Astrocyte (in vitro differentiated cells and primary cell): ENCODE results near the gene OLFML3.

Source experiments
- EZH2 ChIP-seq: IDR thresholded peaks from 2 replicates; pipeline ENCODE4 v1.6.1; 2012; ENCODE audit warnings: mild to moderate bottlenecking, low read length, inconsistent platforms; ENCODE audit not compliant: insufficient read depth
- TF ChIP-seq, protein P1 (sequence below): IDR thresholded peaks from 2 replicates; pipeline ENCODE4 v1.5.1; 2011; ENCODE audit warnings: low read depth, mild to moderate bottlenecking, inconsistent platforms, low read length, moderate library complexity; ENCODE audit not compliant: insufficient read depth

GRCh38 chr1:114009393-114009792, 30.1 kb downstream of the OLFML3 start:
- TF ChIP-seq, protein P1, sequence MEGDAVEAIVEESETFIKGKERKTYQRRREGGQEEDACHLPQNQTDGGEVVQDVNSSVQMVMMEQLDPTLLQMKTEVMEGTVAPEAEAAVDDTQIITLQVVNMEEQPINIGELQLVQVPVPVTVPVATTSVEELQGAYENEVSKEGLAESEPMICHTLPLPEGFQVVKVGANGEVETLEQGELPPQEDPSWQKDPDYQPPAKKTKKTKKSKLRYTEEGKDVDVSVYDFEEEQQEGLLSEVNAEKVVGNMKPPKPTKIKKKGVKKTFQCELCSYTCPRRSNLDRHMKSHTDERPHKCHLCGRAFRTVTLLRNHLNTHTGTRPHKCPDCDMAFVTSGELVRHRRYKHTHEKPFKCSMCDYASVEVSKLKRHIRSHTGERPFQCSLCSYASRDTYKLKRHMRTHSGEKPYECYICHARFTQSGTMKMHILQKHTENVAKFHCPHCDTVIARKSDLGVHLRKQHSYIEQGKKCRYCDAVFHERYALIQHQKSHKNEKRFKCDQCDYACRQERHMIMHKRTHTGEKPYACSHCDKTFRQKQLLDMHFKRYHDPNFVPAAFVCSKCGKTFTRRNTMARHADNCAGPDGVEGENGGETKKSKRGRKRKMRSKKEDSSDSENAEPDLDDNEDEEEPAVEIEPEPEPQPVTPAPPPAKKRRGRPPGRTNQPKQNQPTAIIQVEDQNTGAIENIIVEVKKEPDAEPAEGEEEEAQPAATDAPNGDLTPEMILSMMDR, result no peak
- TF ChIP-seq EZH2, result no peak
